OCI-LY7 (cell line): ENCODE measurements around the gene CCDC146. TPM values are rescaled to one million over a fixed set of nuclear protein-coding genes. Genes with fewer than 3 reads are reported as not detected.

Experiments used
- BruUV-seq: library from RNA; stranded (reverse); fragments of 400-500 nt; replicated peaks from 2 replicates; lab custom pipeline; 2021; lab: Mats Ljungman, UMichigan
- CTCF ChIA-PET: fragments of 300-600 bp; sonication (Branson Sonifier 250); formaldehyde crosslinking; loops from one replicate; lab custom pipeline; 2022; ENCODE audit warnings: antibody characterized with exemption; ENCODE audit not compliant: unreplicated experiment; lab: Charles Lee
- POLR2A ChIA-PET: fragments of 300-600 bp; sonication (Branson Sonifier 250); formaldehyde crosslinking; loops from one replicate; lab custom pipeline; 2022; ENCODE audit warnings: antibody characterized with exemption; lab: Charles Lee
- DNase-seq: peaks from one replicate; pipeline ENCODE4 v3.0.0-alpha.2; 2015; ENCODE audit warnings: low spot score
- H2AFZ ChIP-seq: fragments of 200-600 bp; sonication (generic), shearing (Covaris generic); 2 replicates; pipeline ENCODE4 v1.6.1; 2014; ENCODE audit warnings: mild to moderate bottlenecking, antibody characterized with exemption, low read length, moderate library complexity
- H3K27ac ChIP-seq: fragments of 200-600 bp; sonication (generic); 2 replicates; pipeline ENCODE4 v1.5.1; 2014; ENCODE audit warnings: mixed run types, low read depth, mild to moderate bottlenecking, moderate library complexity, low read length, inconsistent platforms; ENCODE audit not compliant: poor library complexity, severe bottlenecking
- H3K36me3 ChIP-seq: fragments of 200-600 bp; sonication (generic); 2 replicates; pipeline ENCODE4 v1.6.1; 2014; ENCODE audit warnings: mild to moderate bottlenecking, antibody characterized with exemption, low read length, moderate library complexity, mixed read lengths; ENCODE audit not compliant: insufficient read depth
- H3K4me1 ChIP-seq: fragments of 200-600 bp; sonication (generic); 2 replicates; pipeline ENCODE4 v1.5.1; 2014; ENCODE audit warnings: mild to moderate bottlenecking, low read length; ENCODE audit not compliant: insufficient read depth, poor library complexity, severe bottlenecking
- H3K4me2 ChIP-seq: fragments of 200-600 bp; sonication (generic); 2 replicates; pipeline ENCODE4 v1.6.1; 2014; ENCODE audit warnings: mild to moderate bottlenecking, low read length
- H3K4me3 ChIP-seq: fragments of 200-600 bp; sonication (generic); 2 replicates; pipeline ENCODE4 v1.5.1; 2014; ENCODE audit warnings: mild to moderate bottlenecking, low read depth, low read length; ENCODE audit not compliant: poor library complexity, severe bottlenecking
- H3K79me2 ChIP-seq: fragments of 200-600 bp; sonication (generic); 2 replicates; pipeline ENCODE4 v1.6.1; 2016; ENCODE audit warnings: low read depth, mild to moderate bottlenecking, low read length, moderate library complexity, mixed read lengths; ENCODE audit not compliant: insufficient read depth
- H3K9me2 ChIP-seq: fragments of 200-600 bp; sonication (generic); 2 replicates; pipeline ENCODE4 v1.6.1; 2016; ENCODE audit warnings: mild to moderate bottlenecking, low read length, mixed read lengths; ENCODE audit not compliant: insufficient read depth
- H3K9me3 ChIP-seq: fragments of 200-600 bp; sonication (generic); 2 replicates; pipeline ENCODE4 v1.6.1; 2014; ENCODE audit warnings: mild to moderate bottlenecking, mixed run types, low read length, mixed read lengths
- H4K20me1 ChIP-seq: fragments of 200-600 bp; sonication (generic); 2 replicates; pipeline ENCODE4 v1.6.1; 2014; ENCODE audit warnings: mild to moderate bottlenecking, antibody characterized with exemption, low read length, moderate library complexity, mixed read lengths; ENCODE audit not compliant: insufficient read depth
- EZH2phosphoT487 ChIP-seq: fragments of 200-600 bp; sonication (generic); IDR thresholded peaks from 2 replicates; pipeline ENCODE4 v1.6.1; 2018; ENCODE audit warnings: low read depth, borderline replicate concordance, mild to moderate bottlenecking, mixed run types, antibody characterized with exemption, low read length, moderate library complexity, mixed read lengths
- intact Hi-C: fragments of 100-400 bp; cut with micrococcal nuclease; formaldehyde crosslinking; loops from one replicate; pipeline ENCODE4 v1.10.0; 2022; ENCODE audit not compliant: unreplicated experiment
- total RNA-seq, 2 experiments: library from RNA; depleted of rRNA in 1 of 2; stranded (reverse); fragments of >200 nt in 1 of 2; shearing (Covaris generic) in 1 of 2; gene quantifications; 2 replicates each; pipeline ENCODE4 v1.2.3, GENCODE V29; 2014 to 2022
- TF ChIP-seq, protein P1 (sequence below): fragments of 200-600 bp; sonication (generic); conservative IDR thresholded peaks from 2 replicates; pipeline ENCODE4 v1.5.1; 2014; ENCODE audit warnings: mild to moderate bottlenecking, antibody characterized with exemption, low read length, moderate library complexity, mixed read lengths

The CCDC146 gene
- total RNA-seq, 2 experiments from 2014 or later = 3.0 to 3.2 TPM

DNA sequence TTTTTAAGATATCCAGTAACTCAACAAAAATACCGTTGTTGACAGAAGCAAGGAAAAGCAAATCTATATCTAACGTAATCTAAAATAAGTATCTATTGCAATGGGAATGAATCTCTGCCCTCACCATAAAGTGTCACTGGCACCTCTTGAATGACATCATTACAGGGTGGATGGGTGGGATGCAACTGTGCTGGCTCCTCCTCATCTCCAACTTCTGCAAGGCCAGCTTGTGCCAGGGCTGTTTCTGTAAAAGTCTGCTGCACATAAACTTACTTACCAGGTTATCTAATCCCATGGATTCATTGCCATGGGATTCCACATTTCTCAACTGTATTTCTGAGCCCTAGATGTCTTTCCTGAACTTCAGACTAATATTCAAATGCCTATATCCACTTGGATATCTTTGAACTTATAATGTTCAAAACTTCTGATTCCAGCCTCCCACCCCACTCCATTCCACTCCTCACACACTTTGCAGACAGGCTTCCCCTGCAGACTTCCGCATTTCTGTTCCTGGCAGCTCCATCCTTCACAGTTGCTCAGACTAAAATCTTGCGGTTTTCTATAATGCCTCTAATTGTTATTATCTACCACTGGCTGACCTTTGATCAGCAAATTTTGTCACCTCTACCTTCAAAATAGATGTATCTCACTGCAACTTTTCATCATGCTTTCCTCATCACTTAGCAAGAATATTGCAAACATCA lies 66.5 kb downstream of the CCDC146 start:
- Histone ChIP-seq H3K4me3 (no peak overlapping the region), H2AFZ (no peak overlapping the region), H3K27ac (no peak overlapping the region), H3K9me3 (peaks cover 5% of the 10 kb centered on the region; the same call in 1 of the 2 replicates), H3K79me2 (no peaks in the 10 kb centered on the region), H4K20me1 (no peaks in the 10 kb centered on the region), H3K9me2 (no peaks in the 10 kb centered on the region), H3K4me1 (peaks cover 21% of the 10 kb centered on the region), H3K36me3 (no peaks in the 10 kb centered on the region), H3K4me2 (no peak overlapping the region)
- no peak for DNase-seq
- ChIA-PET CTCF (no interaction called here), POLR2A (interaction anchor here (0.7 to 1.1 kb wide), 2 partner anchors 11 to 18 kb away, joined by 3 to 4 read pairs; partner anchors contain the start of gene FGL2)
- no TSS peak for BruUV-seq
- TF ChIP-seq, protein P1, sequence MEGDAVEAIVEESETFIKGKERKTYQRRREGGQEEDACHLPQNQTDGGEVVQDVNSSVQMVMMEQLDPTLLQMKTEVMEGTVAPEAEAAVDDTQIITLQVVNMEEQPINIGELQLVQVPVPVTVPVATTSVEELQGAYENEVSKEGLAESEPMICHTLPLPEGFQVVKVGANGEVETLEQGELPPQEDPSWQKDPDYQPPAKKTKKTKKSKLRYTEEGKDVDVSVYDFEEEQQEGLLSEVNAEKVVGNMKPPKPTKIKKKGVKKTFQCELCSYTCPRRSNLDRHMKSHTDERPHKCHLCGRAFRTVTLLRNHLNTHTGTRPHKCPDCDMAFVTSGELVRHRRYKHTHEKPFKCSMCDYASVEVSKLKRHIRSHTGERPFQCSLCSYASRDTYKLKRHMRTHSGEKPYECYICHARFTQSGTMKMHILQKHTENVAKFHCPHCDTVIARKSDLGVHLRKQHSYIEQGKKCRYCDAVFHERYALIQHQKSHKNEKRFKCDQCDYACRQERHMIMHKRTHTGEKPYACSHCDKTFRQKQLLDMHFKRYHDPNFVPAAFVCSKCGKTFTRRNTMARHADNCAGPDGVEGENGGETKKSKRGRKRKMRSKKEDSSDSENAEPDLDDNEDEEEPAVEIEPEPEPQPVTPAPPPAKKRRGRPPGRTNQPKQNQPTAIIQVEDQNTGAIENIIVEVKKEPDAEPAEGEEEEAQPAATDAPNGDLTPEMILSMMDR = no peak
- TF ChIP-seq EZH2phosphoT487 = no peak
- intact Hi-C loops = no loop called here

DNA sequence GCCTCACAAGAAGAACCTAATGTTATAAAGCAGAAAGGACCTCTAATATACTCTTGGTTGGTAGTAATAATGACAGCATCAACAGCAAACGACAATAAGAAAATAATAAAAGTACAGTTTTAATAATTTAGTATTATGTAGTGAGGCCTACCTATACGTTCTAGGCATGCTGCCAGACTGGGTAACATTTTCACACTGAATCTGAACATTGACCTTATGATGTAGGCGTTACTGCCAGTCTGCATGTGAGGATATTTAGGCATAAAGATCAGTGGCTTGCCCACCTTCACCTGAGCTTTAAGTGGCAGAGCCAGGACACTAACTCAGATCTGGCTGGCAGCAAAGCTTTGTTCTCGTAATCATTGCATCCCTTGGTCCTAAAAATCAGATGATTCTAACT lies 74.7 kb downstream of the CCDC146 start:
- H3K27ac ChIP-seq = no peak overlapping the region
- peaks cover 50% of the 10 kb centered on the region for H3K4me1 ChIP-seq
- CTCF ChIA-PET = no interaction called here

More for the DNA sequence above, 74.7 kb downstream of the CCDC146 start:
- Histone ChIP-seq H4K20me1 (no peaks in the 10 kb centered on the region), H3K4me2 (no peak overlapping the region), H3K4me3 (no peak overlapping the region), H3K79me2 (no peaks in the 10 kb centered on the region), H3K9me2 (no peaks in the 10 kb centered on the region), H3K36me3 (no peaks in the 10 kb centered on the region), H2AFZ (no peak overlapping the region), H3K9me3 (peaks cover 3% of the 10 kb centered on the region; the same call in 1 of the 2 replicates)
- POLR2A ChIA-PET = no interaction called here
- BruUV-seq = no TSS peak
- no peak for DNase-seq
- TF ChIP-seq EZH2phosphoT487 = no peak
- TF ChIP-seq, protein P1 = no peak
- intact Hi-C loops = loop anchor here (5.0 kb wide), 1 partner anchor 50 kb away; no protein-coding TSS in a partner anchor
